GM10847 (cell line): ENCODE data around the gene THRA.
A peak's percentile ranks its signal among the peaks of the same experiment; 100 is the strongest.

Experiments
- POLR2A ChIP-seq: IDR thresholded peaks from 2 replicates; pipeline ENCODE4 v1.6.1; 2011; ENCODE audit not compliant: insufficient read length; ENCODE audit errors: extremely low read depth

THRA gene

DNA sequence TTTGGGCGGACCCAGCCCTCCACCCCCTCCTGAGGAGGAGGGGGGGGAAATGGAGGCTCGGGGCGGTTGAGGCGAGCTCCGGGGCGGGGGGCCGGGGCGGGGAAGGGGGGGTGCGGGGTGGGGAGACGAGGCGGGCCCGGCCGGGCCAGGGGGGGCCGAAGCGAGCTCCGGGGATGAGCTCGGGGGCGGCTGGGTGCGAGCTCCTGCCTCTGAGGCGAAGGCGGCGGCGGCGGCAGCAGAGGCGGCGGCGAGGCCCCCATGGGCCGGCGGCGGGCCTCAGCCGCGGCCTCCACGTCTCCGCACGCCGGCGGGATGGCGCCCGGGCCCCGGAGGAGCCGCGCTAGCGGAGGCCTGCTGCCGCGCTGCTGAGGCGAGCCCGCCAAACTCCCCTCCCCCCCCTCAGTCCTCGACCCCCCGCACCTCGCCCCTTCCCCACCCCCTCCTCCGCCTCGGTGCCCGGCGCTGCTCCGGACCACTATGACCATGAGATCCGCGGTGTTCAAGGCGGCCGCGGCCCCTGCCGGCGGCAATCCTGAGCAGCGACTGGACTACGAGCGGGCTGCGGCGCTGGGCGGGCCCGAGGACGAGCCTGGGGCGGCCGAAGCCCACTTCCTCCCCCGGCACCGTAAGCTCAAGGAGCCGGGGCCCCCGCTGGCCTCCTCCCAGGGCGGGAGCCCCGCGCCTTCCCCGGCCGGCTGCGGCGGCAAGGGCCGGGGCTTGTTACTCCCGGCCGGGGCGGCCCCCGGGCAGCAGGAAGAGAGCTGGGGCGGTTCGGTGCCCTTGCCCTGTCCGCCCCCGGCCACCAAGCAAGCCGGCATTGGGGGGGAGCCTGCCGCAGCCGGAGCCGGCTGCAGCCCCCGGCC is 59.6 kb downstream of the THRA start:
- peak; percentile 21 for TF ChIP-seq POLR2A

GRCh38 chr17:40122999-40123810 is 60.4 kb downstream of the THRA start:
- TF ChIP-seq POLR2A, result no peak

DNA sequence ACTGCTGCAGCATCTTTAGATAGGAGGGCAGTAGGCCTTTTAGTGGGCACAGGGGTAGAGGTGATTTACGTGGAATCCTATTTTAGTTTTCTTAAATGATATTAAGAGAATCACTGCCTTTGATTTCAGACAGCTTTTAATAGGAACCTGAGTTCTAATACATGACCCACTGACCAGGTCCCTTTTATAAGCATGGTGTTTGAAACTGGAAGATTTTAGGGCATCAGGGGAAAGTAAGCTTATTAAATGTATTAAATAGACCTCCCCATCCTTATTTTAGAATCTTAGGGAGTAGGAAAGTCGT is 61.0 kb downstream of the THRA start:
- no peak for TF ChIP-seq POLR2A

- no peak for TF ChIP-seq POLR2A
These were observed 61.7 kb downstream of the THRA start for GRCh38 chr17:40124279-40125141.

DNA sequence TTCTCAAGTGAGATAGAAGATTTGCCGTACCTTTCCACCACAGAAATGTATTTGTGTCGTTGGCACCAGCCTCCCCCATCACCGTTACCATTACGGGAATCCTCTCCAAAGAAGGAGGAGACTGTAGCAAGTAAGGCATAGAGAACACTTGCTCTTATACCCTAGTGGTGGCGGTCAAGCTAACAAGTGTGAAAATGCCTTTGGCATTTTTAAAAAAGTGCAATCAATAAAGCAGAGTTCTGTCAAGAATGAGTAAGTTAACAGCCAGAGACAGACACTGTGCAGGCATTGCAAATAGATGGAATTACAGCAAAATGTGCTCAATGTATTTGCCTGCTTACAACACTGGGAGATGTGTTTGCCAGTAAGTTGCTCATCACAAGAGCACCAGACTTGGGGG is 66.7 kb downstream of the THRA start:
- TF ChIP-seq POLR2A, result no peak

DNA sequence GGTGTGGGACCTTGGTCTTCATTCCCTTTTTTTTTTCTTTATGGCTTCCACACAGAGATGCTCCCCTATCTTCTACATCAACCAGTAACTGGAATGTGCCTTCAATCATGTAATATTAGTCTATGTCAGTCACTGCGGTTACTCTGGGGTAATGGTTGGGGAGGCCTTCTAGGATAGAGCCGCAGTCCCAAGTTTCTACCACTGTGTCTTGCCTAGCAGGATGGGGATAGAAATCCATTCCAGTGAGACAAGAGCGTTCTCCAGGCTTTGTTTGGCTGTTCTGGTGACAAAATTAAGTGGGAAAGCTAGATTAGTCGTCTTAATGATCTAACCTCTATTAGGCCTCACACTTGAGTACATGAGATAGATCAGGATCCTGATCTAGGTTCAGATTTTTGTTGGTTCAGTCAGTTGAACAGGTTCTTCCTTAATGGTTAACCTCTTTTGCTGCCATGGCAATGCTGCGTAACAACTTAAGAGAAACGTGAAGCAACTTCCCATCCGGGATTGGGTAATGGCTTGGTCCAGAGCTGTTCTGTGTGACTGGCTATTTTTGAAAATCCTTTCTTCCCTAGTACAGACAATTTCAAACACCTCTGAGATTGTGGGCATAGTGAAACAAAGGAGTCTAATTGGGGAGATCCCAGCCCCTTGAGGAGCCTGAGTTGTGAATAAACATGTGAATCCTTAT is 67.7 kb downstream of the THRA start:
- TF ChIP-seq POLR2A, result no peak

DNA sequence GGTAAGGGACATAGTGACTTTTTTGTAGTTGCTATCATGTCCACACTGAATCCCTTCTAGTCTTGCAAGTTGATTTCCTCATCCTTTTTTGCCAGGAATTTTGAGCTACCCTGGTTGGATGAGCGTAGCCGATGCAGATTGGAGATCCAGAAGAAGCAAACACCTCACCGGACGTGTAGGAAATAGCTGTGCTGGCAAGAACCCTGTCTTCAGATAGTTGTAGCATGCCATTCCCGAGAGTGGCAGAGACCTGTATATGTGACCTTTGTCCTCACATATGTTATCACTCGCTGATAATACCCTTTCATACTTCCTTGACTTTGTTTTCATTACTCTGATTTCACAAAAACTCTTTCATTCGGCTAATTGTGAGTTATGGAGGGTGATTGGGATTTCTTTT is 71.4 kb downstream of the THRA start:
- no peak for TF ChIP-seq POLR2A

GRCh38 chr17:40135817-40136216 is 73.1 kb downstream of the THRA start:
- TF ChIP-seq POLR2A, result no peak

DNA sequence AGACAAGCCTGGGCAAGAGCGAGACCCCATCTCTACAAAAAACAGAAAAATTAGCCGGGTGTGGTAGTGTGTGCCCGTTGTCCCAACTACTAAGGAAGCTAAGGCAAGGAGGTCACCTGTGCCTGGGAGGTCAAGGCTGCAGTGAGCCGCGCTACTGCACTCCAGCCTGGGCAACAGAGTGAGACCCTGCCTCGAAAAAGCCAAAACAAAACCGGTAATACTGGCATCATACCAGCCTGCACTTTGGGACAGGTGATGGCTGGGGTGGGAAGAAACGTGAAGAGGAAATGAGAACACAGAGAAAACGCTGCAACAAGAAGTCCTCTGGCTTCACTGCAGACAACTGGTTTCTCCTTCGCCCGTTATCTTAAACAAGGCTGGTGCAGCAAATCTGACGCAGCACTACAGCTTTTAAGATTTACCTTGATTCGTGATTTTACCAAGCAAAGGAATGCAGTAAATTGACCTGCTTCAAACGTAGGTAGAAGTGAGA is 76.8 kb downstream of the THRA start:
- TF ChIP-seq POLR2A, result no peak
